SU-DHL-6 (cell line): ENCODE measurements around the gene MYO7A.

Source experiments
- H2AFZ ChIP-seq: fragments of 200-600 bp; sonication (generic); 2 replicates; pipeline ENCODE4 v1.6.1; 2014; ENCODE audit warnings: low read depth, mild to moderate bottlenecking, moderate library complexity, mixed read lengths, antibody characterized with exemption, low read length; ENCODE audit not compliant: severe bottlenecking
- H3F3A ChIP-seq: fragments of 200-600 bp; shearing (Covaris generic); 2 replicates; pipeline ENCODE4 v1.6.0; 2016; ENCODE audit warnings: antibody characterized with exemption, mild to moderate bottlenecking; ENCODE audit not compliant: insufficient read depth
- H3K27ac ChIP-seq: fragments of 200-600 bp; sonication (generic); 2 replicates; pipeline ENCODE4 v1.5.1; 2016; ENCODE audit warnings: low read depth, mild to moderate bottlenecking, low read length, moderate library complexity, mixed read lengths
- H3K27me3 ChIP-seq: fragments of 200-600 bp; sonication (generic), shearing (Covaris generic); 2 replicates; pipeline ENCODE4 v1.6.0; 2014; ENCODE audit warnings: mild to moderate bottlenecking, low read length
- H3K36me3 ChIP-seq: fragments of 200-600 bp; sonication (generic); 2 replicates; pipeline ENCODE4 v1.6.1; 2014; ENCODE audit warnings: mild to moderate bottlenecking, low read length, mixed read lengths
- H3K4me2 ChIP-seq: fragments of 300-600, 200-600 bp; shearing (Covaris generic), sonication (generic); 2 replicates; pipeline ENCODE4 v1.6.0; 2014; ENCODE audit warnings: low read length, low read depth, mild to moderate bottlenecking; ENCODE audit not compliant: poor library complexity, severe bottlenecking
- H3K4me3 ChIP-seq: fragments of 200-600 bp; sonication (generic); 2 replicates; pipeline ENCODE4 v1.5.1; 2014; ENCODE audit warnings: antibody characterized with exemption, low read length, mild to moderate bottlenecking, mixed read lengths; ENCODE audit not compliant: insufficient read depth, poor library complexity, severe bottlenecking
- H3K79me2 ChIP-seq: fragments of 200-600 bp; sonication (generic); 2 replicates; pipeline ENCODE4 v1.6.1; 2014; ENCODE audit warnings: mild to moderate bottlenecking, low read length, moderate library complexity; ENCODE audit not compliant: insufficient read depth
- H3K9ac ChIP-seq: fragments of 200-600 bp; sonication (generic); 2 replicates; pipeline ENCODE4 v1.7.0; 2014; ENCODE audit warnings: mild to moderate bottlenecking, low read length
- H3K9me2 ChIP-seq: fragments of 200-600 bp; sonication (generic); replicated peaks from 2 replicates; pipeline ENCODE4 v1.6.1; 2014; ENCODE audit warnings: low read length; ENCODE audit not compliant: insufficient read depth
- H3K9me3 ChIP-seq: fragments of 200-600 bp; sonication (generic); 2 replicates; pipeline ENCODE4 v1.6.1; 2014; ENCODE audit warnings: low read length, mixed read lengths; ENCODE audit not compliant: insufficient read depth
- H4K20me1 ChIP-seq: fragments of 200-600 bp; sonication (generic); 2 replicates; pipeline ENCODE4 v1.6.1; 2014; ENCODE audit warnings: low read depth, mild to moderate bottlenecking, antibody characterized with exemption, low read length, moderate library complexity, mixed read lengths
- CTCF ChIP-seq: fragments of 200-600 bp; sonication (generic); IDR thresholded peaks from one replicate; pipeline ENCODE4 v1.5.1; 2017; ENCODE audit warnings: antibody characterized with exemption, mild to moderate bottlenecking, low read length, moderate library complexity; ENCODE audit not compliant: insufficient read depth, poor library complexity, severe bottlenecking
- EZH2phosphoT487 ChIP-seq: fragments of 200-600 bp; sonication (generic), shearing (Covaris generic); conservative IDR thresholded peaks from 2 replicates; pipeline ENCODE4 v1.6.1; 2018; ENCODE audit warnings: mild to moderate bottlenecking, antibody characterized with exemption, low read length, moderate library complexity, mixed read lengths

MYO7A gene

GRCh38 chr11:77215106-77215505, 87.1 kb downstream of the MYO7A start:
- H2AFZ ChIP-seq = no peak overlapping the region
- TF ChIP-seq CTCF = no peak
- TF ChIP-seq EZH2phosphoT487 = no peak
- H3K9me2 ChIP-seq = no peaks in the 10 kb centered on the region
- no peaks in the 10 kb centered on the region for H3K79me2 ChIP-seq
- no peak overlapping the region for H3K4me3 ChIP-seq
- H3K27me3 ChIP-seq = no peaks in the 10 kb centered on the region
- no peak overlapping the region for H3K4me2 ChIP-seq
- H3K9me3 ChIP-seq = no peaks in the 10 kb centered on the region
- no peaks in the 10 kb centered on the region for H3F3A ChIP-seq
- H4K20me1 ChIP-seq = no peaks in the 10 kb centered on the region
- no peak overlapping the region for H3K9ac ChIP-seq
- H3K27ac ChIP-seq = no peak overlapping the region
- no peaks in the 10 kb centered on the region for H3K36me3 ChIP-seq

GRCh38 chr11:77217156-77217555, 89.1 kb downstream of the MYO7A start:
- Histone ChIP-seq H3K9ac (no peak overlapping the region), H3K36me3 (no peaks in the 10 kb centered on the region), H3F3A (no peaks in the 10 kb centered on the region), H3K79me2 (no peaks in the 10 kb centered on the region), H3K4me3 (no peak overlapping the region), H2AFZ (no peak overlapping the region), H3K27me3 (no peaks in the 10 kb centered on the region), H3K27ac (no peak overlapping the region), H3K9me3 (no peaks in the 10 kb centered on the region), H4K20me1 (no peaks in the 10 kb centered on the region), H3K9me2 (no peaks in the 10 kb centered on the region), H3K4me2 (no peak overlapping the region)
- TF ChIP-seq EZH2phosphoT487 = no peak
- no peak for TF ChIP-seq CTCF

- H3K4me3 ChIP-seq = no peak overlapping the region
- no peaks in the 10 kb centered on the region for H3K79me2 ChIP-seq
- H3F3A ChIP-seq = no peaks in the 10 kb centered on the region
- H3K27ac ChIP-seq = no peak overlapping the region
- no peaks in the 10 kb centered on the region for H3K9me2 ChIP-seq
- no peak overlapping the region for H3K9ac ChIP-seq
- H2AFZ ChIP-seq = no peak overlapping the region
- no peak overlapping the region for H3K4me2 ChIP-seq
- no peaks in the 10 kb centered on the region for H3K27me3 ChIP-seq
- H4K20me1 ChIP-seq = no peaks in the 10 kb centered on the region
- TF ChIP-seq EZH2phosphoT487 = no peak
- H3K36me3 ChIP-seq = no peaks in the 10 kb centered on the region
- no peaks in the 10 kb centered on the region for H3K9me3 ChIP-seq
Measured at GRCh38 chr11:77223797-77224196, 95.8 kb downstream of the MYO7A start.

- Histone ChIP-seq H3K4me3 (no peak overlapping the region), H3K4me2 (no peak overlapping the region), H3K27ac (no peak overlapping the region), H3F3A (no peaks in the 10 kb centered on the region), H4K20me1 (no peaks in the 10 kb centered on the region), H3K36me3 (no peaks in the 10 kb centered on the region), H3K9me2 (no peaks in the 10 kb centered on the region), H2AFZ (no peak overlapping the region), H3K9ac (no peak overlapping the region), H3K9me3 (no peaks in the 10 kb centered on the region), H3K27me3 (no peaks in the 10 kb centered on the region), H3K79me2 (no peaks in the 10 kb centered on the region)
- TF ChIP-seq EZH2phosphoT487 (no peak), CTCF (no peak)
Measured at GRCh38 chr11:77230878-77231605, 103.0 kb downstream of the MYO7A start.
